Panc1 (cell line): ENCODE data around the gene ARFGAP1.

Experiments
- CTCF ChIP-seq: fragments of 450-650 bp; IDR thresholded peaks from 2 replicates; pipeline ENCODE4 v1.5.1; 2017; ENCODE audit warnings: mild to moderate bottlenecking
- TCF7L2 ChIP-seq: IDR thresholded peaks from 2 replicates; pipeline ENCODE4 v1.6.1; 2011; ENCODE audit warnings: mild to moderate bottlenecking, low read depth, low read length, inconsistent platforms

DNA sequence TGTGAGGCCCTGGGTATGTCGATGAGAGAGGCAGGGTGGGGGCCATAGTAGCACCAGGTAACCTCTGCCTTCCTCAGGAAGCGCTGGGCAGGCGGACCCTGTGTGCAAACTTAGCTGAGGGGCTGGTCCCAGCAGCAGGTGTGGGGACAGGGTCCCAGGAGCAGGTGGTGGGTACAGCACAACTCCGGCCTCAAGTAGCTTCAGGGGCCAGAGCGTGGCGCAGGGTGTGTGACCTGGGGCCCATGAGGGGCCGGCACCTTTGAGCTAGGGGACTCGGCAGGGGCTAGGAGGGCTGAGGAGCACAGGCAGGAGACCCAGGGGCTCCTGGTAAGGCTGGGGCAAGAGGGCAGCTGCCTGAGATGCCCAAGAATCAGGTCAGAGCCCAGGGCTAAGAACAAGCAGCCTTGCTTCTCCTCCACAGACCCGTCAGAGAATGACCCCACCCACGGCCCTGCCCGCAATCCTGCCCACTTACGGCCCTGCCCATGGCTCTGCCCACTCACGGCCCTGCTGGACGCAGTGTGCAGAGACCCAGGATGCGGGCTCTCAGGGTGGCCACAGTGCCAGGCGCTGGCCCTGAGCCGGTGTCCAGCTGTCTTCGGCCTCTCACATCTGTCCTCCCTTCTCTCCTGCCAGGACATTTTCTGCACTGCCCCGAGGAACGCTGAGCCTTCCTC, 57.6 kb downstream of the ARFGAP1 start:
- TF ChIP-seq TCF7L2, result no peak
- TF ChIP-seq CTCF, result no peak
